ENCODE results near the gene PRKAG2.

GRCh38 chr7:151777495-151777880 lies 99.4 kb downstream of the PRKAG2 start:
- TF ChIP-seq CTCF (IDR thresholded peaks at IDR 0.05; ENCODE audit: low read depth, low read length, missing input control) (no peak), ZBTB33 (IDR thresholded peaks at IDR 0.05) (no peak), REST (IDR thresholded peaks at IDR 0.05) (no peak), GABPA (IDR thresholded peaks at IDR 0.05 in 1 of 2, conservative IDR thresholded peaks at IDR 0.05 in 1 of 2) (no peak), MAX (IDR thresholded peaks at IDR 0.05) (no peak), SP1 (IDR thresholded peaks at IDR 0.05) (no peak), HNF4G (IDR thresholded peaks at IDR 0.05) (no peak), EGR1 (IDR thresholded peaks at IDR 0.05; ENCODE audit: low read depth in 2 of 2) (no peak)
